PC-3 (cell line): ENCODE data around the gene RERE. TPM values are rescaled to one million over a fixed set of nuclear protein-coding genes. Genes with fewer than 3 reads are reported as not detected.

Experiments used
- ATAC-seq: fragments of 200-7000 bp; cut with Tn5 transposase; 2 replicates; pipeline ENCODE4 v1.9.1; 2020; ENCODE audit warnings: mild to moderate bottlenecking, moderate library complexity
- BruUV-seq: library from RNA; stranded (reverse); fragments of 400-500 nt; replicated peaks from 2 replicates; lab custom pipeline; 2021; lab: Mats Ljungman, UMichigan
- CTCF ChIA-PET: fragments of 300-600 bp; sonication (Branson Sonifier 250); formaldehyde crosslinking; loops from one replicate; lab custom pipeline; 2022; ENCODE audit warnings: antibody characterized with exemption; lab: Charles Lee
- POLR2A ChIA-PET: fragments of 300-600 bp; sonication (Branson Sonifier 250); formaldehyde crosslinking; loops from one replicate; lab custom pipeline; 2022; ENCODE audit warnings: antibody characterized with exemption; ENCODE audit not compliant: unreplicated experiment; lab: Charles Lee
- DNase-seq: peaks from one replicate; pipeline ENCODE4 v3.0.0-alpha.2; 2015
- H2AFZ ChIP-seq: fragments of 300-600 bp; sonication (generic); 2 replicates; pipeline ENCODE4 v1.6.0; 2016; ENCODE audit warnings: antibody characterized with exemption, low read length
- H3F3A ChIP-seq: fragments of 300-600 bp; sonication (generic); one replicate; pipeline ENCODE4 v1.6.0; 2017; ENCODE audit warnings: antibody characterized with exemption, low read length, control low read depth, mild to moderate bottlenecking; ENCODE audit not compliant: unreplicated experiment
- H3K27ac ChIP-seq: fragments of 300-600 bp; sonication (generic); 2 replicates; pipeline ENCODE4 v1.5.1; 2016; ENCODE audit warnings: mild to moderate bottlenecking, low read length
- H3K27me3 ChIP-seq: fragments of 300-600 bp; sonication (generic); 2 replicates; pipeline ENCODE4 v1.6.1; 2016; ENCODE audit warnings: low read length, mixed read lengths
- H3K36me3 ChIP-seq: fragments of 300-600 bp; sonication (generic); 2 replicates; pipeline ENCODE4 v1.6.1; 2016; ENCODE audit warnings: low read depth, mixed run types, low read length, mixed read lengths
- H3K4me1 ChIP-seq: fragments of 300-600 bp; sonication (generic); 2 replicates; pipeline ENCODE4 v1.5.1; 2016; ENCODE audit warnings: low read length; ENCODE audit not compliant: insufficient read depth
- H3K4me2 ChIP-seq: fragments of 300-600 bp; sonication (generic); 2 replicates; pipeline ENCODE4 v1.6.0; 2016; ENCODE audit warnings: low read length
- H3K4me3 ChIP-seq: fragments of 300-600 bp; sonication (generic); 2 replicates; pipeline ENCODE4 v1.5.1; 2016; ENCODE audit warnings: mild to moderate bottlenecking, low read length, mixed read lengths
- H3K79me2 ChIP-seq: fragments of 300-600 bp; sonication (generic); 2 replicates; pipeline ENCODE4 v1.6.1; 2017; ENCODE audit warnings: low read length, mixed read lengths
- H3K9ac ChIP-seq: fragments of 300-600 bp; sonication (generic); 2 replicates; pipeline ENCODE4 v1.6.0; 2016; ENCODE audit warnings: mild to moderate bottlenecking, low read length
- H3K9me2 ChIP-seq: fragments of 300-600 bp; sonication (generic); replicated peaks from 2 replicates; pipeline ENCODE4 v1.6.1; 2016; ENCODE audit warnings: mixed run types, low read length, mixed read lengths
- H3K9me3 ChIP-seq: fragments of 300-600 bp; sonication (generic); 2 replicates; pipeline ENCODE4 v1.6.1; 2016; ENCODE audit warnings: low read length, mixed read lengths
- H4K20me1 ChIP-seq: fragments of 300-600 bp; sonication (generic); 2 replicates; pipeline ENCODE4 v1.6.1; 2016; ENCODE audit warnings: low read length, mixed read lengths
- CTCF ChIP-seq: fragments of 300-600 bp; sonication (generic); conservative IDR thresholded peaks from 2 replicates; pipeline ENCODE4 v1.5.1; 2017; ENCODE audit warnings: antibody characterized with exemption, low read depth, mild to moderate bottlenecking, low read length
- EZH2 ChIP-seq: fragments of 300-600 bp; sonication (generic); IDR thresholded peaks from one replicate; pipeline ENCODE4 v1.6.1; 2017; ENCODE audit warnings: antibody characterized with exemption, mild to moderate bottlenecking, low read length; ENCODE audit not compliant: unreplicated experiment
- EZH2phosphoT487 ChIP-seq: fragments of 300-600 bp; sonication (generic); IDR thresholded peaks from 2 replicates; pipeline ENCODE4 v1.6.1; 2018; ENCODE audit warnings: mild to moderate bottlenecking, antibody characterized with exemption, low read length, borderline replicate concordance
- intact Hi-C: fragments of 100-400 bp; cut with micrococcal nuclease; formaldehyde crosslinking; loops from 2 replicates; pipeline ENCODE4 v1.9.0; 2023
- total RNA-seq: library from RNA; depleted of rRNA; stranded (reverse); fragments of >200 nt; gene quantifications from 2 replicates; pipeline ENCODE4 v1.2.3, GENCODE V29; 2014

The RERE gene
- total RNA-seq, 1 experiment from 2014 or later, result 24.2 TPM

- Histone ChIP-seq H3K27me3 (no peaks in the 10 kb centered on the region), H3K9me2 (no peaks in the 10 kb centered on the region), H3K9me3 (no peaks in the 10 kb centered on the region), H2AFZ (no peak overlapping the region), H3K79me2 (peaks cover 67% of the 10 kb centered on the region), H3K27ac (peak overlapping the region; percentile 74; the same call in 1 of the 2 replicates), H3F3A (peaks cover 3% of the 10 kb centered on the region), H3K4me1 (peaks cover 39% of the 10 kb centered on the region), H3K36me3 (no peaks in the 10 kb centered on the region), H3K4me3 (peak overlapping the region; percentile 96), H4K20me1 (no peaks in the 10 kb centered on the region), H3K9ac (peak overlapping the region; percentile 94), H3K4me2 (peak overlapping the region; percentile 90)
- no peak for TF ChIP-seq EZH2
- TF ChIP-seq CTCF, result no peak
- TF ChIP-seq EZH2phosphoT487, result no peak
- POLR2A ChIA-PET, result no interaction called here
- intact Hi-C loops, result loop anchor here (2.0 kb wide), 1 partner anchor 75 kb away; no protein-coding TSS in a partner anchor
- DNase-seq (peak; percentile 6), ATAC-seq (no peak)
- no TSS peak for BruUV-seq
- CTCF ChIA-PET, result interaction anchor here (1.5 kb wide), 1 partner anchor 33 kb away, joined by 7 read pairs; no protein-coding TSS in a partner anchor
Measured at GRCh38 chr1:8815582-8816151, 1.8 kb downstream of the RERE start.

DNA sequence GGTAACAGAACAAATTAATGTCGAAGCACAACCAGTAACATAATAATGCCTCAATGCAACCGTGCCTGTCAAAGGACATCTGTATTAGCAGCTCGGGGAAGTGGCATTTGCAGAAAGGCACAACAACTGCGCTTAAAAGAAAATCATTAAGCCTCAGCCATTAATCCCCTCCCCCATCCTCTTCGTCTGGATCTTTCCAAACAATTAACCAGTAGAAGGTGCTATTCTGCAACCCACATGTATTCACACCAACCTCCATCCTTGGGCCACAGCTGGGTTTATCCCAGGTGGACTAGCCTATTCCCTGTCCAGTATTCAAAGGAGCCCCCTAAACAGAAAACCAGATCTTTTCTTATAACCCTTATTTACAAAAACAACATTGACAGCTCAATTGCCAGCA is 2.6 kb downstream of the RERE start:
- intact Hi-C loops, result no loop called here
- no peaks in the 10 kb centered on the region for H3K9me2 ChIP-seq
- ATAC-seq (no peak), DNase-seq (no peak)
- peak overlapping the region; percentile 90 for H3K4me2 ChIP-seq
- ChIA-PET POLR2A (no interaction called here), CTCF (interaction anchor here (1.5 kb wide), 1 partner anchor 34 kb away, joined by 7 read pairs; no protein-coding TSS in a partner anchor)
- BruUV-seq, result no TSS peak
- H3K9me3 ChIP-seq, result no peaks in the 10 kb centered on the region
- peaks cover 3% of the 10 kb centered on the region for H3F3A ChIP-seq
- H3K9ac ChIP-seq, result no peak overlapping the region
- H3K27me3 ChIP-seq, result no peaks in the 10 kb centered on the region
- peaks cover 39% of the 10 kb centered on the region for H3K4me1 ChIP-seq
- H3K27ac ChIP-seq, result no peak overlapping the region
- no peak overlapping the region; the same call in 1 of the 2 replicates for H3K4me3 ChIP-seq
- H3K36me3 ChIP-seq, result no peaks in the 10 kb centered on the region
- peaks cover 69% of the 10 kb centered on the region for H3K79me2 ChIP-seq
- no peak overlapping the region for H2AFZ ChIP-seq
- TF ChIP-seq EZH2phosphoT487 (no peak), CTCF (peak; percentile 28; the same call in 1 of the 2 replicates)
- H4K20me1 ChIP-seq, result no peaks in the 10 kb centered on the region

- H3K4me1 ChIP-seq, result peaks cover 46% of the 10 kb centered on the region
- no peak overlapping the region for H3K4me3 ChIP-seq
- no peak overlapping the region for H2AFZ ChIP-seq
- TF ChIP-seq EZH2phosphoT487 (no peak), CTCF (no peak), EZH2 (no peak)
- peaks cover 69% of the 10 kb centered on the region for H3K79me2 ChIP-seq
- H3K36me3 ChIP-seq, result no peaks in the 10 kb centered on the region
- ChIA-PET POLR2A (no interaction called here), CTCF (no interaction called here)
- no peaks in the 10 kb centered on the region for H3K9me3 ChIP-seq
- no peak overlapping the region for H3K9ac ChIP-seq
- ATAC-seq (no peak), DNase-seq (no peak)
- H3K27ac ChIP-seq, result no peak overlapping the region
- no peaks in the 10 kb centered on the region for H3F3A ChIP-seq
- intact Hi-C loops, result no loop called here
- no TSS peak for BruUV-seq
- H4K20me1 ChIP-seq, result no peaks in the 10 kb centered on the region
- no peaks in the 10 kb centered on the region for H3K9me2 ChIP-seq
- H3K4me2 ChIP-seq, result 0 out of 2 replicates have a peak overlapping the region, but pooled peaks have one; percentile 0
- no peaks in the 10 kb centered on the region for H3K27me3 ChIP-seq
Measured at GRCh38 chr1:8813991-8814390, 3.4 kb downstream of the RERE start.
